Measurements from ENCODE around the gene RBKS. TPM values are rescaled to one million over a fixed set of nuclear protein-coding genes. Genes with fewer than 3 reads are reported as not detected.

The RBKS gene
- total and polyA plus RNA-seq, 2 of the 13 experiments (the other 11 are each of a cell fraction or from before 2014, with no cell fraction given) = 7.7 to 8.3 TPM

GRCh38 chr2:27756544-27757498 lies 133.4 kb downstream of the RBKS start (continued):
- TF ChIP-seq FIP1L1 (IDR thresholded peaks at IDR 0.05; ENCODE audit: borderline replicate concordance, insufficient read depth, low read depth, low read length) (no peak), ZGPAT (CRISPR knock-in tag; IDR thresholded peaks at IDR 0.05) (no peak), KLF11 (CRISPR knock-in tag; IDR thresholded peaks at IDR 0.05) (no peak), ZFX (CRISPR knock-in tag; IDR thresholded peaks at IDR 0.05; ENCODE audit: low read depth) (0 out of 2 replicates have a peak, but pooled peaks have one; percentile 11), MAX (IDR thresholded peaks at IDR 0.05) (peak; percentile 54; the same call in 1 of the 2 replicates), SOX6 (IDR thresholded peaks at IDR 0.05) (no peak), SOX6 (CRISPR knock-in tag; IDR thresholded peaks at IDR 0.05) (peak; percentile 60), TBX3 (IDR thresholded peaks at IDR 0.05; ENCODE audit: borderline replicate concordance) (no peak), FOXK1 (CRISPR knock-in tag; IDR thresholded peaks at IDR 0.05; ENCODE audit: borderline replicate concordance, low read depth) (peak; percentile 75; the same call in 1 of the 2 replicates), ZNF660 (CRISPR knock-in tag; IDR thresholded peaks at IDR 0.05; ENCODE audit: borderline replicate concordance, low read depth) (no peak), MEIS2 (CRISPR knock-in tag; IDR thresholded peaks at IDR 0.05) (no peak), TBL1XR1 (IDR thresholded peaks at IDR 0.05; ENCODE audit: borderline replicate concordance, low read length, partially characterized antibody) (peak; percentile 73), ZNF251 (CRISPR knock-in tag; IDR thresholded peaks at IDR 0.05) (no peak), RARA (CRISPR knock-in tag; IDR thresholded peaks at IDR 0.05) (peak; percentile 81), SATB2 (CRISPR knock-in tag; IDR thresholded peaks at IDR 0.05) (no peak), CC2D1A (CRISPR knock-in tag; IDR thresholded peaks at IDR 0.05) (no peak), FOXO1 (CRISPR knock-in tag; IDR thresholded peaks at IDR 0.05) (no peak)
- TF ChIP-seq, protein P1, sequence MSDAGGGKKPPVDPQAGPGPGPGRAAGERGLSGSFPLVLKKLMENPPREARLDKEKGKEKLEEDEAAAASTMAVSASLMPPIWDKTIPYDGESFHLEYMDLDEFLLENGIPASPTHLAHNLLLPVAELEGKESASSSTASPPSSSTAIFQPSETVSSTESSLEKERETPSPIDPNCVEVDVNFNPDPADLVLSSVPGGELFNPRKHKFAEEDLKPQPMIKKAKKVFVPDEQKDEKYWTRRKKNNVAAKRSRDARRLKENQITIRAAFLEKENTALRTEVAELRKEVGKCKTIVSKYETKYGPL (CRISPR knock-in tag; IDR thresholded peaks at IDR 0.05) = no peak
- TF ChIP-seq, protein P2, sequence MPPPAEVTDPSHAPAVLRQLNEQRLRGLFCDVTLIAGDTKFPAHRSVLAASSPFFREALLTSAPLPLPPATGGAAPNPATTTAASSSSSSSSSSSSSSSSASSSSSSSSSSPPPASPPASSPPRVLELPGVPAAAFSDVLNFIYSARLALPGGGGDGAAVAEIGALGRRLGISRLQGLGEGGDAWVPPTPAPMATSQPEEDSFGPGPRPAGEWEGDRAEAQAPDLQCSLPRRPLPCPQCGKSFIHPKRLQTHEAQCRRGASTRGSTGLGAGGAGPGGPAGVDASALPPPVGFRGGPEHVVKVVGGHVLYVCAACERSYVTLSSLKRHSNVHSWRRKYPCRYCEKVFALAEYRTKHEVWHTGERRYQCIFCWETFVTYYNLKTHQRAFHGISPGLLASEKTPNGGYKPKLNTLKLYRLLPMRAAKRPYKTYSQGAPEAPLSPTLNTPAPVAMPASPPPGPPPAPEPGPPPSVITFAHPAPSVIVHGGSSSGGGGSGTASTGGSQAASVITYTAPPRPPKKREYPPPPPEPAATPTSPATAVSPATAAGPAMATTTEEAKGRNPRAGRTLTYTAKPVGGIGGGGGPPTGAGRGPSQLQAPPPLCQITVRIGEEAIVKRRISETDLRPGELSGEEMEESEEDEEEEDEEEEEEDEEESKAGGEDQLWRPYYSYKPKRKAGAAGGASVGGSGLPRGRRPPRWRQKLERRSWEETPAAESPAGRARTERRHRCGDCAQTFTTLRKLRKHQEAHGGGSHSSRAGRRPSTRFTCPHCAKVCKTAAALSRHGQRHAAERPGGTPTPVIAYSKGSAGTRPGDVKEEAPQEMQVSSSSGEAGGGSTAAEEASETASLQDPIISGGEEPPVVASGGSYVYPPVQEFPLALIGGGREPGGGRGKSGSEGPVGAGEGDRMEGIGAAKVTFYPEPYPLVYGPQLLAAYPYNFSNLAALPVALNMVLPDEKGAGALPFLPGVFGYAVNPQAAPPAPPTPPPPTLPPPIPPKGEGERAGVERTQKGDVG (CRISPR knock-in tag; IDR thresholded peaks at IDR 0.05; ENCODE audit: borderline replicate concordance) = no peak
- TF ChIP-seq, protein P3, sequence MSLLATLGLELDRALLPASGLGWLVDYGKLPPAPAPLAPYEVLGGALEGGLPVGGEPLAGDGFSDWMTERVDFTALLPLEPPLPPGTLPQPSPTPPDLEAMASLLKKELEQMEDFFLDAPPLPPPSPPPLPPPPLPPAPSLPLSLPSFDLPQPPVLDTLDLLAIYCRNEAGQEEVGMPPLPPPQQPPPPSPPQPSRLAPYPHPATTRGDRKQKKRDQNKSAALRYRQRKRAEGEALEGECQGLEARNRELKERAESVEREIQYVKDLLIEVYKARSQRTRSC (CRISPR knock-in tag; IDR thresholded peaks at IDR 0.05; ENCODE audit: low read depth) = no peak
- TF ChIP-seq, protein P4, sequence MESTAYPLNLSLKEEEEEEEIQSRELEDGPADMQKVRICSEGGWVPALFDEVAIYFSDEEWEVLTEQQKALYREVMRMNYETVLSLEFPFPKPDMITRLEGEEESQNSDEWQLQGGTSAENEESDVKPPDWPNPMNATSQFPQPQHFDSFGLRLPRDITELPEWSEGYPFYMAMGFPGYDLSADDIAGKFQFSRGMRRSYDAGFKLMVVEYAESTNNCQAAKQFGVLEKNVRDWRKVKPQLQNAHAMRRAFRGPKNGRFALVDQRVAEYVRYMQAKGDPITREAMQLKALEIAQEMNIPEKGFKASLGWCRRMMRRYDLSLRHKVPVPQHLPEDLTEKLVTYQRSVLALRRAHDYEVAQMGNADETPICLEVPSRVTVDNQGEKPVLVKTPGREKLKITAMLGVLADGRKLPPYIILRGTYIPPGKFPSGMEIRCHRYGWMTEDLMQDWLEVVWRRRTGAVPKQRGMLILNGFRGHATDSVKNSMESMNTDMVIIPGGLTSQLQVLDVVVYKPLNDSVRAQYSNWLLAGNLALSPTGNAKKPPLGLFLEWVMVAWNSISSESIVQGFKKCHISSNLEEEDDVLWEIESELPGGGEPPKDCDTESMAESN (CRISPR knock-in tag; conservative IDR thresholded peaks at IDR 0.05) = peak; percentile 69; the same call in 1 of the 2 replicates

Measured in HepG2 (cell line).